HFF-Myc (cell line): ENCODE results near the gene SF3B5.

ENCODE experiments used
- DNase-seq: peaks from one replicate; pipeline ENCODE4 v3.0.0-alpha.2; 2011; ENCODE audit warnings: low read depth; ENCODE audit errors: extremely low read depth
- H3K4me3 ChIP-seq: replicated peaks from 2 replicates; pipeline ENCODE4 v1.5.1; 2011; ENCODE audit warnings: low read depth, mild to moderate bottlenecking, control low read depth, low read length
- CTCF ChIP-seq: IDR thresholded peaks from 2 replicates; pipeline ENCODE4 v1.5.1; 2012; ENCODE audit warnings: mild to moderate bottlenecking, low read depth, low read length, control low read depth; ENCODE audit errors: missing control alignments

The SF3B5 gene

GRCh38 chr6:144129469-144129868 is 34.1 kb upstream of the SF3B5 start:
- no peak for DNase-seq
- no peak overlapping the region for H3K4me3 ChIP-seq
- TF ChIP-seq CTCF = no peak

- H3K4me3 ChIP-seq = no peak overlapping the region
- TF ChIP-seq CTCF = no peak
- DNase-seq = no peak
Measured at GRCh38 chr6:144127097-144127496, 31.7 kb upstream of the SF3B5 start.

GRCh38 chr6:144123836-144124235 is 28.5 kb upstream of the SF3B5 start:
- no peak overlapping the region for H3K4me3 ChIP-seq
- DNase-seq = no peak
- TF ChIP-seq CTCF = no peak

- no peak for DNase-seq
- TF ChIP-seq CTCF = no peak
Measured at GRCh38 chr6:144123421-144123820, 28.0 kb upstream of the SF3B5 start.

GRCh38 chr6:144122861-144123260 is 27.5 kb upstream of the SF3B5 start:
- TF ChIP-seq CTCF = no peak

More at GRCh38 chr6:144123421-144123820, 28.0 kb upstream of the SF3B5 start:
- no peak overlapping the region for H3K4me3 ChIP-seq

GRCh38 chr6:144119376-144119775 is 24.0 kb upstream of the SF3B5 start:
- no peak overlapping the region for H3K4me3 ChIP-seq
- no peak for TF ChIP-seq CTCF
- no peak for DNase-seq

More at GRCh38 chr6:144122861-144123260, 27.5 kb upstream of the SF3B5 start:
- H3K4me3 ChIP-seq = no peak overlapping the region
- no peak for DNase-seq

GRCh38 chr6:144115219-144115618 is 19.8 kb upstream of the SF3B5 start:
- no peak for DNase-seq
- no peak for TF ChIP-seq CTCF

More at GRCh38 chr6:144115219-144115618, 19.8 kb upstream of the SF3B5 start:
- H3K4me3 ChIP-seq = no peak overlapping the region
